HG03060 (cell line): Measurements from ENCODE around the gene PITPNM2.
"Not testable (repeated sequence)": the region's sequence is repeated elsewhere in the genome, so short reads cannot be mapped to it uniquely, and the experiment has no call there.

Experiments used
- ATAC-seq: cut with Tn5 transposase; IDR thresholded peaks from one replicate; pipeline ENCODE4 v1.9.1; 2021; ENCODE audit warnings: low read depth, moderate number of reproducible peaks; ENCODE audit not compliant: unreplicated experiment

The PITPNM2 gene

GRCh38 chr12:123121670-123122069, 29.2 kb downstream of the PITPNM2 start:
- ATAC-seq = no peak

DNA sequence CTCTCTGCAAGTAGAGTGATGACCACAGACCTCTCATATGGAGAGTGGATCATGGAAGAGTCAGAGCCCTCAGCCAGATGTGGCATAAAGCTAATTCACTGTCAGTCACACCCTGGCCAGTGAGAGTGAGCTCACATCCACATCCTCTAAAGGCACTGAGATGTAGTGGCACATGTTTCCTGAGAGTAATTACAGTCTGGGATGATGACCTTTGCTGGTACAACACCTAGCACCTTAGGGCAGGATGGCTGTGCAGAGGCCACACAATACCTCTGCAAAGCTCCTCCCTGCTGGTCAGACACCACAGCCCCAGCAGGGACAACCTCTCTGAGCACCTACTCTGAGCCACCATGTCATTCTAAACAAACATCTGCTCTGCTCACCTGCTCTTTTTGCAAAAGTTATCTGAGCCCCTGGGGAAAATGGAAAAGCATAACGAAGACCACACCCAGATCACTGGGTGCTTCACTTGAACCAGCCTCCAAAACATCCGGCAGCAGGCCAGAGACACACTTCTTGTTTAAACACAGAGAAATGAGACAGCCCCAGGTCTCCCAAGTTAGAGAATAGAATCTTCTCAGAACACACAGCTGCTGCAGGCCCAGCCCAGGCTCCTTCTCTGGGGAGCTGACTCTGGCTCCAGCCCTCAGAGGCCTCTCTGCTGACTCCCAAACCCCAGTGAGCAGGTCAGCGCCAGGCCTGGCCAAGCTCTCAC, 30.3 kb downstream of the PITPNM2 start:
- ATAC-seq = peak; percentile 15

DNA sequence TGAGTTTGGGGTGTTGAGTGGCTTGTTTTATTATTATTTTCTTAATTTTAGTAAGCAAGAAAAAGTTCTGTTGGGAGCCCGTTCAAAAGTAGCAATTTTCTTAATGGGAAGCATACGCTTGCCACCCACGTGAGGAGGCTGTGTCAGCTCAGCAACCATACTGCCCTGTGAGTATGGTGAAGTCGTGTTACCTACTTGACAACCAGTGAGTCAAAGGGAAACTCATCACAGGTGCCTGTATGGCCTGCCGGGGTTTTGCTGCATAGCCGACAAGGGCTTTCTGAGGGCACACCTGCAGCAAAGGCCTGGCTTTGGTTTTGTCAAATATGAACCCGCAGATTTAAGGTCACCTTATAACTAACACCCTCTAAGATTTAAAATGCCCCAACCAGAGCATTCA, 31.1 kb downstream of the PITPNM2 start:
- peak; percentile 50 for ATAC-seq

- no peak for ATAC-seq
Observed at GRCh38 chr12:123118497-123118896, 32.4 kb downstream of the PITPNM2 start.

DNA sequence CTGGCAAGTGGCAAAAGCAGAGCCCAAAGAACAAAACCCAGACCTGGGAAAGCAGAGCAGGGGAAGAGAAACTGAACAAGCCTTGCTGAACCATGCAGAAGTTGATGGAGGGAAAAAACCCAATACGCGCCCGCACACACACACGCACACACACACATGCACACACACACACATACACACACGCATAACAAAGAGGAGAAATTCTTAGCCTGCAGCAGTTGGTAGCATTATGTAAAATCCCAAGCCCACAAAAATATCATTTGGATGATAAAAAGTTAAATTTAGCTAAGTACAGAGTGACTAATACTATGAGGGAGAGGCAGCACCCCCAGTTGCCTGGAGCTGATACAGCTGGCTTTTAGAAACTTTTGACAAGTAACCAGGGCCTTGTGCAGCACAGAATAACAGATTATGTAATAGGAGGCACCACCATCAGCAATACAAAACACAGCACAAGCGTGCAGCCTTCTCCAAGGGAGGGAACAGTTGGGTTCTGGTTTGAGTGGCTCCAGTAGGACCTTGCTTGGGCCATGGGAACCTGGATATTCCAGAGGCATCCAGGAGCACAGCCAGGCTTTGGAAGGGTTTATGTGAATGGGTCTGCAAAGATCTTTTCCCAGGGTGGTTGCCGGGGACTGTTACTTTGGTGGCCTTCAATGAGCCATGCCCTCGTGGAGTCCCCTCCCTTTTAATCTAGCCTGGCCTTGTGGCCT, 35.3 kb downstream of the PITPNM2 start:
- no peak for ATAC-seq

GRCh38 chr12:123114304-123115083, 36.4 kb downstream of the PITPNM2 start:
- no peak for ATAC-seq

DNA sequence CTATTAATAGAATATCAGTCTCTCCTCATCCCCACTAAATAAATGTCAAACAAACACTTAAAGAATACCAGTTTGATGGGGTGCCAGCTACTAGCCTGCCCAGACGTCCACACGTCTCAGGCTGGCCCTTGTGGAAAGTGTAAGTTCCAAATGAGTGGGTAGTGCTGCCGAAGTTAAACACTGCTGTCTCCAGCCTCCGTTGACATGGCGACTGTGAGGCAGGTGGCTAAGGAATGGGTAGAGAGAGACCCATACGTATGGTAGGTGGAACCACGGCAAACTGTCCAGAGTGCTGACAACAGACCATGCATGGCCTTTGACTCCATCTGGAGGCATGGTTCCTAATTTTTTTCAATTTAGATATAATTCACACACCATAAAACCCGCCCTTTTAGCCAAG, 37.9 kb downstream of the PITPNM2 start:
- no peak for ATAC-seq

DNA sequence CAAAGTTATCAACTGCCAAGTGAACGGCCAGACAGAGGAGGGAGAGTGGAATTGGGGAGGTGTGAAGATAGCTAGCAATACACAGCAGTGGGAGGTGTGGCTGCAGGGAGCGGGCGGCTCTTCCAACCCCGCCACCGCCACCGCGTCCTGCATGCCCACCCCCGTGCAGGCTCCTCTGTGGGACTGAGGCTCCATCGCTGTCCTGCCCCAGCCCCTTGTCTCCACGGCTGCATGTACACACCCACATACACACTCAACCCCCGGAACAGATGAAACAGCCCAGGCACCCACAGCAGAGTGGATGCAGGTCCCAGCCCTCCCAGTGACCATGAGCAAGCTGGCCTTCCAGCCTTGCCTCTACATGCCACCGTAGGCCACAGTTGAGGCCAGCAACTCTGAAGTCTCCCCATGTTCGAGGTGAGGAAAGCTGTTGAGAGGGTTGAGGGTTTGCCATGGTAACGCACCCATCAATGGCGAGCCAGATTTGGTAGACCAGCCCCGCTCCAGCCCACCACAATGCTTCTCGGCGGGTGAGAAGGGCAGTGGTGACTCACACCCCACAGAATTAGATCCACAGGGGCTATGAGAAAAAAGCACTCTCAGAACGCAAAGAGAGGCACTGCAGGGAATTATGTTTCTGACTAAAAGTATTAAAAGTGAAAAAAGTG, 39.3 kb downstream of the PITPNM2 start:
- ATAC-seq = no peak

DNA sequence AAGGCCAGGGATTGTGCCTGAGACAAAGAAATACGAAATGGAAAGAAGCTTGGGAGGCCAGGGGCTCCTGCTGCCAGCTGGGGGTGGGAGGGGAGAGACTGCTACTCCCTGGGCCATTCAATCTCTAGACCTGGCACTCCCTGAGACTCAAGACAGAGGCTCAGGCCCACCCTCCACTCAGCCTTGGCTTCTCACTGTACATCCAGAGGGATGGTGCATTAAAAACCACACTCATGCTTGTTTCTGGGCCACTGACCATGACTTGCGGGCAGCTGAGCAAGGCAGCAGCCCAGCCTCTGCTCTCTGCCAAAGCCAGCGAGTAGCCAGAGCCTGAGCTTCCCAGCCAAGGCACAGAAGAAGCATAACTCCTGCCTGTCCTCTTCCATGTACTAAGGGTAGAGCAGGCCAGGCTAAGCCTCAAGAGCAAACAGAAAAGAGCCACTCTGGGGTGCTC, 41.5 kb downstream of the PITPNM2 start:
- no peak for ATAC-seq

- ATAC-seq = no peak
Observed at GRCh38 chr12:123108682-123109066, 42.2 kb downstream of the PITPNM2 start.

DNA sequence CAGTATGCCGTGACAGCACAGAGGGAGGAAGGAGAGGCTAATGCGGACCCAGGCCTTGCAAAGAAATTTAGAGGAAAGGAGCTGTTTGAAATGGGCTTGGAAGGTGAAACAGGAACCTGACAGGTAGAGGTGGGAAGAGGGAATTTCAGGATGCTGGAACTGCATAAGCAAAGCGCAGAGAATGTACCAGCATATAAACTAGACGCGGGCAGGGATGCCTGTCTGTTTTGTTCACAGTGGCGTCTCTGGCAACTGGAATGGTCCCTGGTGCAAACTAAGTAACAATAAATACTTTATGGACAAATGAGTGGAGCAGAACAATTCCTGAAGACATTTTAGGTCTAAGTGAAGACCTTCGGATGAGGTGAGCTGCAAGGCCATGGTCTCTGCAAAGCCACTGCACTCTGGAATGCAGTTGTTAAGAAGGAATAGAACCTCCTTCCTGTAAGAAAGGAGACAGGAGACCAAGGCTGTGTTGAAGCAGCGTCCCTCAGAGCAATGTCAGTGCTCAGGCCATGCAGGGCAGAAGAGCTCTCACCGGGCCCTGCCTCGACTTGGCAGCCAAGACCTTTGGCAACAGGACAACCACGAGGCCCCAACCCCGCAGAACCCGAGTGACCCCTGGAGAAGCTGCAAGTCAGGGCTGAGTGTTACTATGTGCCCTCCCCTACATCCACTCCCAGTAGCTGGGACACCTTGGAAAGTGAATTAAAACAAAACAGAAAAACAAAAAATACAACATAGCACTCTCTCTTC, 42.8 kb downstream of the PITPNM2 start:
- ATAC-seq = no peak

GRCh38 chr12:123106640-123107359, 44.1 kb downstream of the PITPNM2 start:
- ATAC-seq = no peak

DNA sequence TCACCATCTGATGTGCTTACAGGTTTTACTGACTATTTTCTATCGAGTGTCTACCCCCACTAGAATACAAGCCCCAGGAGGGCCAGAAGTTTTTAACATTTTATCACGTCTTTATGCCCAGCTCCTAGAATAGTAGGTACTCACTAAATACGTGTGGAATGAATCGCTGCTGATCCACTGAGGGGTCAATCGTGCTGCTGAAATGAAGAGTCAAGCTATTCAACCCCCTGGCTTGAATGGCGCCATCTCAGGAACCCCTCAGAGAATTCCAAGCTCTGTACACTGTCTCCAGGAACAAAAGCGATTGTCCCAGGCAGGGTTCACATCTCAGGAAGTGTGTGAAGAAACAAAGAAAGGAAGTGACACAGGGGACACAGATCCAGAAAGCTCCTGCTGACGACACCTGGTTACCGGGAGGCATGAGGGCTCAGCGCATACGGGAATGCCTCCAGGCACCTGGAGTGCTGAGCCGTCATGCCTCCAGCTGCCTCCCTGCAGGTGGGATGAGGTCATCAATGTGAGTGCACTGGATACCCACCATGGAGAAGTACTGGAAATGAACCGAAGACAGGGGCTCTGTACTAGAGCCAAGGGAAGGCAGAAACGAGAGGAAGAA, 45.6 kb downstream of the PITPNM2 start:
- ATAC-seq = no peak

DNA sequence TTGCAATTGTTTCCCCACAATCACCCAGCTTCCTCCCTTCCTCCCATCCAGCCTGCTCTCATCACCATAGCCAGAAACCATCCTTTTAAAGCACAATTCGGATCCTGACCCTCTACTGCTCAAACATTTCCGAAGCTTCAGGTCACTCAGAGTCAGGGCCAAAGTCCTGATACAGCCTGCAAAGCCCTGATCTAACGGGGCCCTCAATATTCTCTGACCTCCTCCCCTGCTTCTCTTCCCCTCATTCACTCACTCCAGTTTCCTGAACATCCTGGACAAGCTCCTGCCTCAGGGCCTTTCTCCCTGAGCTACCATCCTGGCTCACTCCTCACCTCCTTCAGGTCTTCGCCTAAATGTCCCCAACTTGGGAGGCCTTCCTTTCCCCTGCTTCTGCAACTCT, 46.1 kb downstream of the PITPNM2 start:
- ATAC-seq = no peak

DNA sequence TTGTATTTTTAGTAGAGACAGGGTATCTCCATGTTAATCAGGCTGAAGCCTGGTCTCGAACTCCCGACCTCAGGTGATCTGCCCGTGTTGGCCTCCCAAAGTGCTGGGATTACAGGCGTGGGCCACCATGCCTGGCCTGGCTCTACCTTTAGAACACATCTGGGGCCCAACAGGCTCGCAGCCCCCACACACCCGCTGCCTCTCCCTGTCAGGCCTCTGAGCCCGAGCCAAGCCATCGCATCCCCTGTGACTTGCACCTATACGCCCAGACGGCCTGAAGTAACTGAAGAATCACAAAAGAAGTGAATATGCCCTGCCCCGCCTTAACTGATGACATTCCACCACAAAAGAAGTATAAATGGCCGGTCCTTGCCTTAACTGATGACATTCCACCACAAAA, 46.8 kb downstream of the PITPNM2 start:
- ATAC-seq = not testable (repeated sequence)

DNA sequence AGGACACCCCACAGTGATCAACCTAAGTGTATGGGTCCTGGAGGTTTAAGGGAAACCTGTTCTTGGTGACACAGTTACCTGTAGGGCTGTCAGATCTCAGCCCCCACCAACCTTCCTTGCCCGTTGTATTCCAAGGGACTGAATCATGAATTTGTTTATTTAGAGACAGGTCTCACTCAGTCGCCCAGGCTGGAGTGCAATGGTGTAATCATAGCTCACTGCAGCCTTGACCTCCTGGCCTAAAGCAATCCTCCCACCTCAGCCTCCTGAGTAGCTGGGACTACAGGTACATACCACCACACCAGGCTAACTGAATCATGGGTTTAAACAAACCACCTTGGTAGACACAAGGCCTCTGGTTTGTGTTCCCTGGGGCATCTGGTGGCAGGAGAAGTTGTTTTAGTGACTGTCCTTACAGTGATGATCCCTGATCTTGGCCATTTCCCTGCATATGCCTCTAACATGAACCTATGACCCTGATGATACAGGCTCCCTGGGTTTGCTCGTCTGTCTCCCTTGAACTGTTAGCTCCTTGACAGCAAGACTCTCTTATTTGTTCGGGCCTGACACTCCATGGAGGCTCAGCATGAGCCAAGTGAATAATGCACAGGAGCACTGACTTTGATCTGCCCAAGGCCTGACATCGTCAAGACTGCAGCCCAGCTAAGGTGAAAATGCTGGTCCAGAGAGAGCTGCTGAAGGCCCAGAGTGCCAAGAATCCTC, 47.9 kb downstream of the PITPNM2 start:
- no peak for ATAC-seq

DNA sequence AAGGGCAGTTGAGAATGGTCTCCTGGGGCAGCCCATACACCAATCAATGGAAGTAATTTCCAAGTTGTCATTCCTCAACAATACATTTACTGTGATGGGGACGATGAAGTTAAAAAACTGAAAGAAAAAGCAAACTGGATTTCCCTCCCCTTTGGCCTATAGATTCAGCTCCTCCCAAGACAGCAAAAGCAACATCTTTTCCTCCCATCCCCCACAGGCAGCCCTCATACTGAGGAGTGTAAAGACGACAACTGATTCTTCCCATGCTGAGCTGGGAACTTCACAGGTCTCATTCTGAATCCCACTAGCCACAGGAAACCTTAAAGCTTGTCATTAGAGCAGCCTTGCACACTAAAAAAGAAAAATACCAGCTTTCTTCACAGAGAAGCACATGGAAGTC, 48.5 kb downstream of the PITPNM2 start:
- ATAC-seq = no peak

GRCh38 chr12:123101526-123101925, 49.4 kb downstream of the PITPNM2 start:
- ATAC-seq = no peak
